GM18517 (cell line): ENCODE measurements around the gene IDUA.
A peak's percentile ranks its signal among the peaks of the same experiment; 100 is the strongest.

Experiments
- ATAC-seq: cut with Tn5 transposase; IDR thresholded peaks from one replicate; pipeline ENCODE4 v1.9.1; 2021; ENCODE audit warnings: mild to moderate bottlenecking, moderate library complexity; ENCODE audit not compliant: unreplicated experiment

Gene IDUA

DNA sequence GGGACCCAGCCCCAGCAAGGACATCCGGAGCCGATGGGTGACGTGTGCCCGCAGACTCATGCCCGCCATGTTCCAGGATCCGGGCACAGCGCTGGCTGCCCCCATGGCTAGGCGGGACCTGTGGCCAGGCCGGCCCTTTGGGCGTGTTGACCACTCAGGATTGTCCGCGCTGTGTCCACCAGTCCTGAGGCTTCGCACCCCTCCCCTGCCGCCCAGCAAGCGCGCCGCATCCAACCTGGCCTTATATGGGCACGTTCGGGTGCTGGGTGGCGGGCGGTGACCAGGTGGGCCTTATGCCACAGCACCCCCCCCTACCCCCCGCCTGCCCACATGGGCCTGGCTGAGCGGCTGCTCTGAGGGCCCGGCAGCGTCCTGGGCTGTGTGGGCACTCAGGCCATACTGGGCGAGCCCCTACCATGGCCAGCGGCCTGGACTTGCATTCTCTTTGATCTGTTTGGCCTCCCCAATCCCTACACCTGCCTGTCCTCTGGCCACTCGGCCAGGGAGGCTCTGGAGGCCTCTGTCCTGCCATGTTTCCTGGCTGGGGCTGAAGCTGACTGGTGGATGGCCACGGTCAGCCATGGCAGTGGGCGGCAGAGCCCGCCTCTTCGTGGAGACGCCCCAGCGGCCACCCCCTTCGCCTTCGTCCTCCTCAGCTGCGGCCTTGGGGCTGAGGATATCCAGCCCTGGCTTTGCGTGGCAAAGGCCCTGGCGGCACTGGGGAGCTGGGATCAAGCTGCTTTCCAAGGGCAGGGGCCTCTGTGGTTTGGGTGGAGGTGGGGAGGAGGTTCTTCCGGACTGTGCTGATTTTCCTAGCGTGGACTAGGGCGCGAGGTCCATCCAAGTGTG is 26.6 kb downstream of the IDUA start:
- ATAC-seq: no peak

DNA sequence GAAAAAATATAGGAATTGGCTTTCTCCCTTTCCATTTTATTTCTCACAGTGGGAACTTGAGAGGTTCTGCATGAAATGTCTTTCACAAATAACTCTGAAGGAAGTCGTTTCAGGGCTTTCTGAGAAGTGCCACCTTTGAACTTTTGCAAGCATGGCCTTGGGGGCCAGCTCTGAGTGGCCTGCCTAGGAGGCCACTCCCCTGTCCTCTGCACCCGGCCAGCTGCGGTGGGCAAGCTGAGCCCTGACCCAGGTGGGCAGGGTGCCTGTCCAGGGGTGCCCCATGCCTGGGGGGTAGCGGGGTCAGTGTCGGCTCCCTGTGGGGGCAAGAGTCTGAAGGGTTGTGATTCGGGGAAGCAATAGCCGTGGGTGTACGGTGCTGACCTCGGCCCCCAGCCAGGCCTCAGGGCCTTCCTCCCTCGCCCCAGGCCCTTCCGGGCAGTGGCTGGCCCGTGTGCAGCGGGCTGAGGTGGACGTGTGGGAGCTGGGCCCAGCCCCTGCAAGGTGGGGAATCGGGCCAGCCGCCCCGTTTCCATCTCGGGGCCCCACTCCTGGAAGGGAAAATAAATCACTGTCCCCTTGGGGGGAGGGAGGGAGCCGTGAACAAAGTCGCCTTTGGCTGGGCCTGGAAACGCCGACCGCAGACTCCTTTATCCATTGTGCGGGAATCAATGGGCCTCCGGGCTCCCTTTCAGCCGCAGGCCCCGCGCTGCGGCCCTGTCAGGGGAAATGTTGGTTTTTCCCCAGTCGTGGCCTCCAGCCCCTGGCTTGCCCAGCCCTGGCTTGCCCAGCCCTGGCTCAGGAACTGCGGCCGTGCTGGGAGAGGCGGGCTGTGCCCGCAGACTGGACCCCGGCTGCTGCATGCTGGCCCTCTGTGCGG is 27.7 kb downstream of the IDUA start:
- no peak for ATAC-seq

DNA sequence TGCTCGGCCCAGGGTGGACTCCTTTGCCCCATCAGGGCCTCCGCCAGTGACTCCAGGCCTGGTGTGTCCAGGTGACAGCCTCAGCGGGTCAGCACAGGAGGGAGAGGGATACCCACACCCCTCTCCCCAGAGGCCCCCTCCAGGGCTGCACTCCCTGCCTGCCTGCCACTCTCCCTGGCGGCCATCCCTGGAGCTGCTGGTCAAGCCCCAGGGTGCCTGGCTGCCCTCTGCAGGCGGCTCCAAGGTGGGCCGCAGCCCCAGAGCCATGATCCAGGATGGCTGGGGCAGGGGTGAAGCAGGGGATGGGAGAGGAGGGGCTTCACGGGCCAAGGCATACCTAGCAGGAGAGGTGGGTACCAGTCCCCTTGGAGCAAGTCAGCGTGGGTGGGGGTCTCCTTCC is 28.3 kb downstream of the IDUA start:
- ATAC-seq: no peak

DNA sequence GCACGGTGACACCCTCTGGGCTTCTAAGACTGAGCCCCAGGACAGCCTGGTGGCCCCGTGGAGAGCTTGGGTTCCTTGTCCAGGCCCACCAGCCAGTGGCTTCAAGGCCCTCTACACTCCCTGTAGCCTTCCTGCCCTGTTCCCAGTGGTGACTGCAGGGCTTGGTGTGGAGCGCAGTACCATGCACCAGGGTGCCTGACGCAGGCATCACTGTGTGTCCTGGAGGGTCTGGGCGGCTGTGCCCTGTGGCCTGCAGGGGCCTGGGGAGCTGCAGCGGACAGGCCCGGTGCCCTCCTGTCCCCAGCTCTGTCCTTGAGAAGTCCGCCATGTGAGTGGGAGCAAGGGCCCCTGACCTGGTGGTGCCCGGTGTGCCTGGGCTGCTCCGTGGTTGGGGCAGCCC is 28.9 kb downstream of the IDUA start:
- ATAC-seq: no peak

DNA sequence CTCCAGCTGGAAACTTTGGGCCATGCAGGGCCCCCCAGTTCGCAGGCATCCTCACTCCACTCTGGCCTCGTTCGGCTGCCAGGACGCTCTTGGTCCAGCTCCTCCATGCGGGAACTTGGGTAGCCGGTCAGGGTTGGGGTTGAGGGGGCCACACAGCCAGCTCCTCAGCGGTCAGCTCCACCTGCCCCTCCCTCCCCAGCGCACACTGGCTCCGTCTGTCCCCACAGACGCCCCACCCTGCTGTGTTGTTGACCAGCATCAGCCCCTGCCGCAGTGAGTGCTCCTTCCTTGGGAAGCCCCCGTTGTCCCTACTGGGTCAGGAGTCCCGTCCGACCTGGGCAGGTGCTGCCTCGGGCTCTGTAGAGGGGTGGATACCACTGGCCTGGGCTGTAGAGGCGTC is 30.4 kb downstream of the IDUA start:
- ATAC-seq: no peak

DNA sequence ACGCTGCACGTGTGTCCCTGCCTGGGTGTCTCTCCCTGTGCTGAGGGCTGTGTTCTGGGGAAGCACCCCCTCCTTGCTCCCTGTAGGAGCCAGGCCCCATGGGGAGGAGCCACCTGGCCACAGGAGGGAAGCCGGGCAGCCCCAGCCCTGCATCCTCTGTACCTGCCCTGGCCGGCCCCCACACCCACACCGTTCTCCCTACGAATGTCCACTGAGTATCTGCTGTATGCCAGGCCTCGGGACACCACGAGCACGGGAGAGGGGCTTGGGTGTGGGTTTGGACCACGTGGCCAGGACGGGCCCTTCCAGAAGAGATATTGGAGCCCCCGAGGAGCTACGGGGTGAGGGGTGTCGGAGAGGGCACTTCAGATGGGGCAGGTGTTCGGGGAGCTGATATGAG is 30.9 kb downstream of the IDUA start:
- ATAC-seq: no peak

DNA sequence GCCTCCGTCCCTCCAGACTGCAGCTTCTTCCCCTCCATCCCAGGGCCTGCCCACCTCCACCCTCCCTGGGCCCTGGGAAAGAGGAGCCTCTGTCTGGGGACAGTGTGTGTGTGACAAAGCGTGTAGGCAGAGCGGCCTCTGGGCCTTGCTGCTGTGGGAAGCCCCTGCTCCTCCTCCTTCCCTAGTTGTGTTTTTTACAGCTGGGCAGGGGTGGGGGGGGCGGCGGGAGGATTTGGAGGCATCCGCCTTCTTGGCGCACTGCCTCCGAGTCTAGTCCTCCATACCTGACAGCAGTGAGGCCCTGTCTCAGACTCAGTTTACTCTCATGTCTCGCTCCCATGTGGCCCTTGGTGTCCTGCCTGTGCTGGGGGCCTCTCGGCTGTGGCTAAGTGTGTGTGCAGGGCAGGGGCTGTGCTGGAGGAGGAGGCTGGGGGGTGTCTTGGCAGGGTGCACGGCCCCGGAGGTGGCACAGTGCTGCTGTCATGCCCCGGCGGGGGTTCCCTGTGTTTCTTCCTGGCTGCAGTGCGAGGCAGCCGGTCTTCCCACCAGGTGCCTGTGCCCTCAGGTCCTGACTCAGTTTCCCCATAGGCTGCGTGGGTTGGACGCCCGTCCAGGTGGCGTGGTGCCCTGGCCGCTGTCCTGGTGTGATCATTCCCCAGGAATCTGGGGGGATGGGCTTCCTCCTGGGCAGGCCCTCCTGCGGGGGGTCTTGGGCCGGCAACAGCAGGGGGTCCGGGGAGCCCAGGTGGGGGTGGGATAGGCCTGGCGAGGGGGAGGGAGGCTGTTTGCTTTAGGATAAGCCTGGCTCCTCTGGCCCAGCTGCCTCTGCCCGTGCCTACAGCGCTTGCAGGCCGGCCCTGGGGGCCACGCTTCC is 31.5 kb downstream of the IDUA start:
- ATAC-seq: no peak

DNA sequence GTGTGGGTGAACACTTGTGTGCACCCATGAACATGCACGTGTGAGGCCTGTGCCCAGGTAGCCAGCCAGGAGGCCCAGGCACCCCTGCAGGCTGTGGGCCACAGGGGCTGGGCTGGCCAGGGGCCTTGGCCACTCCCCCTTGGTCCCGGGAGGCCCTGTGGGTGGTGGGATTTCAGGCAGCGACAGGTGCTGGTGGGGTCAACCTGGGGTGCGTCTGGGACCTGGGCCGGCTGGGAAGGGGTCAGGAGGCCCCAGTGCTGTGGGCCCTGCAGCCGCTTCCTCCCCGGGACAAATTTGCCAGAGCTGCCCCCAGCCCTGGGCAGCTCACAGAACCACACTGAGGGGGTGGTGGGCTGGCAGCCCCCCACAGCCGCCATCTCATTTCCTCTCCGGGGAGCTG is 32.5 kb downstream of the IDUA start:
- ATAC-seq: no peak

DNA sequence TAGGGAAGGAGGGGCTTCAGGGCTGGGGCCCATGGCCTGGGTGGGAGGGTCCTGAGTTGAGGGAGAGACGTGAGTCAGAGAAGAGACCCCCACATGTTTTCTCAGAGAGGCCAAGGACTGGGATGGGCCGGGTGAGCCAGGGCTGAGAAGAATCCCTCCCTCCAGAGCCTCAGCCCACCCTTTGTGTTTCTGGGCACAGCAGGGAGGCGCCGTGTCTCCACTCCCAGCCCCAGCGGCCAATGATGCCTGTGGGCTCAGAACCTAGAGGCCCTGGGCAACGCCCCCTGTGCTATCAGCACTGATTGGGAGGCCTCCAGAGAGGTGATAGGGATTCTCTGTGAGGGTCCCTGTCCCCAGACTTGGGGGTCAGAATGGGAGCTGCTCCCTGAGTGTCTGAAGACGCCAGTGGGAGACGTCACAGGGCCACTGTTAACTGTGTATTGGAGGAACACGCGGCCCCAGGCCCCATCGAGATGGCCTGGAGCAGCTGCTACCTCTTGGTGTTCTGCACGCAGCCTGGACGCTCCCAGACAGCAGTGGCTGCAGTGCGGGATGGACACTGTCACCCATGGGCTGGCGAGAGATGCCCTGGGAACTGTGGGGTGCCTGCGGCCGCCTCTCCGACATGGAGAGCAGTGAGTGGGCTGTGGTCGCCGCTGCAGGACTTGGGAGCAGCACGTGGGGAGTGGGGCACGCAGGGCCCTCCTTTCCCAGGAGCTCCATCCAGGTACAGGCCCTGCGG is 33.1 kb downstream of the IDUA start:
- ATAC-seq: no peak

DNA sequence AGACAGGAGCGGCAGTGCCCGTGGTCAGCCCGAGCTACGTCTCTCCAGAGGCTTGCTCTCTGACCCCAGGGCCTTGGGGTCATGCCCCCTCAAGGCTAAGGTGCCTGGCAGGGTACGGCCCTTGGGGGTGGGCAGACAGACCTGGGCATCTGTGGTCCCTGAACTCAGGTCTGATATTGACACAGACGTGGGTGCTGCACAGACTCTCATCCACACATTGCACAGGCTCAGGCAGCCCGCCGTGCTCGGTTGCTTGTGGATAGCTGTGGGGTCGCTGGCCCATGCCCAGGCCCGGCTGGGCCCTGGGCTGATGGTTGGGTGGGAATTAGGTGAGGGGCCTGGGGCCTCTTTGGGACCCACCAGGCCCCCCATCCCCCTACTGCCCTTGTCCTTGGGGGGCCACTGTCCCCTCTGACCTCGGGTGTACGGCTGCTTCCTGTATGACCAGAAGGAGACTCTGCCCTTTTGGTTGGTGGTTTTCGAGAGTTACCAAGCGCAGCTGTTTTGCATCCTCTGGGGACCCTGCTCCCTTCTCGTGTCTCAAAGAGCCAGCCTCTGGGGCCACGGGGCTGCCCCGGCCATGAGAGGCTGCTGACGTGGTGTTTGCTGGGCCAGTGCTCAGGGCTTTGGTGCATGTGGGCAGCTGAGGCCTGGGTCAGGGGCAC is 34.7 kb downstream of the IDUA start:
- peak; percentile 83 for ATAC-seq

DNA sequence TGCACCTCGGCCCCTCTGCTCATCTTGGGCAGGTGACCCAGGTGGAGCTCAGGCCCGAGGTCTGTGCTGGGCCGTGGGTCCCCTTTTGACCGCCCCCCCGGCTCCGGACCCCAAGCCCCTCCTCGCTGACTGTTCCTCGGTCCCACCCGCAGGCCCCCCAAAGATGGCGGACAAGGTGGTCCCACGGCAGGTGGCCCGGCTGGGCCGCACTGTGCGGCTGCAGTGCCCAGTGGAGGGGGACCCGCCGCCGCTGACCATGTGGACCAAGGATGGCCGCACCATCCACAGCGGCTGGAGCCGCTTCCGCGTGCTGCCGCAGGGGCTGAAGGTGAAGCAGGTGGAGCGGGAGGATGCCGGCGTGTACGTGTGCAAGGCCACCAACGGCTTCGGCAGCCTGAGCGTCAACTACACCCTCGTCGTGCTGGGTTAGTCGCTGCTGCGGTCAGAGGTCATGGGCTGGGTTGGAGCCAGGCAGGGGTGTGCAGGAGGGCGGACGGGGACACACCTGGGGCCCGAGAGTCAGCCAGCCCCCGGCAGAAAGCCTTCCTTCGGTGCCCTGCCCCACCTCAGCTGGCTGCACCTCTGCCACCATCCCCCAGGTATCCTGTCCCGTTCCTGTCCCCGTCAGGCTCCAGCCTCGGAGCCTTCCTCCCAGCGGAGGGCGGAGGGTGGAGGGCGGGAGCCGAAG is 35.4 kb downstream of the IDUA start:
- no peak for ATAC-seq

DNA sequence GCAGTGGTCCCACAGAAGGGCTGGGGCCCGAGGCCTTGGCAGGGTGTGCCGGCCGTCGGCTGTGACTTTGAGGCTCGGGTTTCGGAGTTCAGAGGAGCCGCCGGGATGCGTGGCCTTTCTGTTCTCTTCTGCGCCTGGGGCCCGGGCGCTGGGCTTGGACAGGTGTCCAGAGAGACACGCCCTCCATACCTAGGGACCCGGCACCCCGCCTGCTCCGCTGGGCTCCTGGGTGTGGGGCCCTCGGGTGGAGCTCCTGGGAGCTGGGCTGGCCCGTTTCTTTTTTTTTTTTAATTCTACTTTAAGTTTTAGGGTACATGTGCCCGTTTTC is 35.9 kb downstream of the IDUA start:
- ATAC-seq: no peak

DNA sequence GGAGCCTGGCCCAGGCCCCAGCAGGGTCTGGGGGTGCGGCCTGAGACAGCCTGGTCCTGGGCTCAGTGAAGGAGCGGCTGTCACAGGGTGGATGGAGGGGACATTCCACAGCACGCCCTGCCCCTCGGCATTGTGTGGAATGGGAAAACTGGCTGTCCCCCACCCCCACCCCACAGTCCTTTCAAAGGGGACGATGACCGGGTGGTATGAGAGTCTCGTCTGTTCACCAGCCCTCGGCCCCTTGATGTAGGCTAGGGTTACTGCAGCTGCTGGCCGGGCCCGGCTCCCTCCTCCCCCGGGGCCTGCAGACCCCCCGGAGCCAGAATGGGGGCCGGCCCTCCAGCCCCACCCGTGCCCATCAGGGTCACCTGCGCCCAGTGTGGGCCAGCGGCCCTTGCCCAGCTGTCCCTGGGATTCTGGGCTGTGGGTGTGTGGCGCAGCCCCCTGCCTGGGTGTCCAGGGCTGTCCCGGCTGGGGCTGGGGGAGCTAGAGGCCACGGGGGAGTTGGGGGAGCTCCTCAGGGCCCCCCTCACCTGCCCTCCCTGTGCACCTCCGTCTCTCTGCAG is 36.3 kb downstream of the IDUA start:
- no peak for ATAC-seq

DNA sequence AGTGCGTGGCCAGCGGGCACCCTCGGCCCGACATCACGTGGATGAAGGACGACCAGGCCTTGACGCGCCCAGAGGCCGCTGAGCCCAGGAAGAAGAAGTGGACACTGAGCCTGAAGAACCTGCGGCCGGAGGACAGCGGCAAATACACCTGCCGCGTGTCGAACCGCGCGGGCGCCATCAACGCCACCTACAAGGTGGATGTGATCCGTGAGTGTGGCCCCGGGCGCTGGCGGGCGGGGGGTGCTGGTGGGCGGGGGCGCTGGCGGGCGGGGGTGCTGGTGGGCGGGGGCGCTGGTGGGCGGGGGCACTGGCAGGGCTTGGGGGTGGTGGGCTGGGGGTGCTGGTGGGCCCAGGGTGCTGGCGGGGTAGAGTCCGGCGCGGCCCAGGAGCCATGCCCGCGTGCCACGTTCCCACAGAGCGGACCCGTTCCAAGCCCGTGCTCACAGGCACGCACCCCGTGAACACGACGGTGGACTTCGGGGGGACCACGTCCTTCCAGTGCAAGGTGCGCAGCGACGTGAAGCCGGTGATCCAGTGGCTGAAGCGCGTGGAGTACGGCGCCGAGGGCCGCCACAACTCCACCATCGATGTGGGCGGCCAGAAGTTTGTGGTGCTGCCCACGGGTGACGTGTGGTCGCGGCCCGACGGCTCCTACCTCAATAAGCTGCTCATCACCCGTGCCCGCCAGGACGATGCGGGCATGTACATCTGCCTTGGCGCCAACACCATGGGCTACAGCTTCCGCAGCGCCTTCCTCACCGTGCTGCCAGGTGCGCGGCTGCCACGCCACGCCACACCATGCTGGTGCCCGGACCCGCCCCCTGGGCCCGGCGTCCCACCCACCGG is 37.3 kb downstream of the IDUA start:
- ATAC-seq: no peak

DNA sequence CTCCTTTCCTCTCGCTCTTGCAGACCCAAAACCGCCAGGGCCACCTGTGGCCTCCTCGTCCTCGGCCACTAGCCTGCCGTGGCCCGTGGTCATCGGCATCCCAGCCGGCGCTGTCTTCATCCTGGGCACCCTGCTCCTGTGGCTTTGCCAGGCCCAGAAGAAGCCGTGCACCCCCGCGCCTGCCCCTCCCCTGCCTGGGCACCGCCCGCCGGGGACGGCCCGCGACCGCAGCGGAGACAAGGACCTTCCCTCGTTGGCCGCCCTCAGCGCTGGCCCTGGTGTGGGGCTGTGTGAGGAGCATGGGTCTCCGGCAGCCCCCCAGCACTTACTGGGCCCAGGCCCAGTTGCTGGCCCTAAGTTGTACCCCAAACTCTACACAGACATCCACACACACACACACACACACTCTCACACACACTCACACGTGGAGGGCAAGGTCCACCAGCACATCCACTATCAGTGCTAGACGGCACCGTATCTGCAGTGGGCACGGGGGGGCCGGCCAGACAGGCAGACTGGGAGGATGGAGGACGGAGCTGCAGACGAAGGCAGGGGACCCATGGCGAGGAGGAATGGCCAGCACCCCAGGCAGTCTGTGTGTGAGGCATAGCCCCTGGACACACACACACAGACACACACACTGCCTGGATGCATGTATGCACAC is 38.2 kb downstream of the IDUA start:
- ATAC-seq: no peak

DNA sequence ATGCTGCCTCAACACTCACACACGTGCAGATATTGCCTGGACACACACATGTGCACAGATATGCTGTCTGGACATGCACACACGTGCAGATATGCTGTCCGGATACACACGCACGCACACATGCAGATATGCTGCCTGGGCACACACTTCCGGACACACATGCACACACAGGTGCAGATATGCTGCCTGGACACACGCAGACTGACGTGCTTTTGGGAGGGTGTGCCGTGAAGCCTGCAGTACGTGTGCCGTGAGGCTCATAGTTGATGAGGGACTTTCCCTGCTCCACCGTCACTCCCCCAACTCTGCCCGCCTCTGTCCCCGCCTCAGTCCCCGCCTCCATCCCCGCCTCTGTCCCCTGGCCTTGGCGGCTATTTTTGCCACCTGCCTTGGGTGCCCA is 39.3 kb downstream of the IDUA start:
- ATAC-seq: peak; percentile 65

DNA sequence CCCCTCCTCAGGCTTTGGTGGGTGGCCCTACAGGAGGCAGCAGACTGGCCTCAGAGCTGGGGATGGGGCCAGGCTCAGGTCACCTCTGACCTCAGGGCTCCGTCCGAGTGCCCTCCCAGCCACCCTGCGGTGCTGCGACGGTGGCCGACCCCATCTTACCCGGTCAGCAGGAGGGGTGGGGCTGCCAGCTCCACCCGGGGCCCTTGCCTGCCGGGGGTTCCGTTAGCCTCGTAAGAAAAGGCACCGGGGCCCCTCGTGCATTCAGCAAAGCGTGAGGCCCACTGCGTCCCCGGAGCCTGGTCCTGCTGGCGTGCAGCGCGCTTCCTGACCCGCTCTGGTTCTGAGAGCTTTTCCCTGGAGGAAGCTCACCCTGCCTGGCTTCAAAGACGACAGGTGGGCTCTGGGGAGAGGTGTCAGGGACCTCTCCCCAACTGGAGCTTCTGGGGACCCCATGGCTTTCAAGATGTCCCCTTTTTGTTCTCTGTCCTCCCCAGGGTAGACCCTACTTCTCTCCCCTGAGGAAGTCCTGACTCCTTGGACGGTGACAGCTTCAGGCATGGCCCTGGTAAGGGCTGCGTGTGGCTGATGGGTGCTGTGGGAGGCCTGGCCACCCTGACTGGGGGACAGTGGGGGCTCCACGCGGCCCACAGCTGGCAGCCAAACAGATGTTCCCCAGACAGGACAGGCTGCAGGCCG is 40.5 kb downstream of the IDUA start:
- no peak for ATAC-seq
